HG02798 (cell line): Measurements from ENCODE around the gene CEP350.

ENCODE experiments used
- ATAC-seq: cut with Tn5 transposase; IDR thresholded peaks from one replicate; pipeline ENCODE4 v1.9.1; 2021; ENCODE audit warnings: mild to moderate bottlenecking; ENCODE audit not compliant: unreplicated experiment, poor library complexity

Gene CEP350

DNA sequence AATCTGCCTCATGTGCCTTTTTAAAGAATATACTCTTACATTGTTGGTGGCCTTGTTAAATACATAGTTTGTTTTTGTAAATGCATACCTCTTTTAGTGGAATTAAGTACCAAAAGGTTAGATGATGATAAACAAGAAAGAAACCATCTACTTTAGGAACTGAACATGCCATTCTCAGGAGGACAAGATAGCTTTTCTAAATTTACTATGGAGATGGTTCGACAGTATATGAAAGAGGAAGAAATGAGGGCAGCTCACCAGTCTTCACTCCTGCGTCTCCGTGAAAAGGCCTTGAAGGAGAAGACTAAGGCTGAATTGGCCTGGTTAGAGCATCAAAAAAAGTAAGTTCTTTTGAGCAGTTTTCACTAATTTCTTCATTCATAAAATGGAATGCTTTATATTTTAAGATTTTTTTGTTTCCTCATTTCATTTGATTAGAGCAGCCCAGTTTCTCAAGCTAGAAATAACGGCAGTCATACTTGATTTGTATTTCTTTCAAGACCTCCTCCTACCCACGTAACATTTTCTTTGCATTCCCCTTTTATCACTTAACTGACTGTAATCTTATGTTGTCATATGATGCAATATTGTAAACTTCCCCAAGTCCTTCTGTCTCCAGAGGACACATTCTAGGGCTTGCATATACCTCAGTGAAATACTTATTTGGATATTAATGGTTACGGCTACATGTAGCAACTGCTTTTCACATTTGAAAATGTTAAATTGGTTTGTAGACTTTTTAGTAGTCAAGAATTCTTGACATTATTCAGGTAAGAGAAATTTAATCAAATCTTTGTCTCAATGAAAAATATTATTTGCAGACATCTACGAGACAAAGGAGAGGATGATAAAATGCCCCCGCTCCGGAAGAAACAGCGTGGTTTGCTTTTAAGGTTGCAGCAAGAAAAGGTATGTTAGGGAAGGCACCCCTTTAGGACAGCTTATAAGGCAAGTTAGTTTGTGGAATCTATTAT lies 99.3 kb downstream of the CEP350 start:
- ATAC-seq = no peak

- ATAC-seq = no peak
These were observed 103.3 kb downstream of the CEP350 start for GRCh38 chr1:180057883-180058396.

- ATAC-seq = no peak
These were observed 106.4 kb downstream of the CEP350 start for GRCh38 chr1:180061019-180061418.

- ATAC-seq = no peak
These were observed 107.9 kb downstream of the CEP350 start for GRCh38 chr1:180062452-180062971.

DNA sequence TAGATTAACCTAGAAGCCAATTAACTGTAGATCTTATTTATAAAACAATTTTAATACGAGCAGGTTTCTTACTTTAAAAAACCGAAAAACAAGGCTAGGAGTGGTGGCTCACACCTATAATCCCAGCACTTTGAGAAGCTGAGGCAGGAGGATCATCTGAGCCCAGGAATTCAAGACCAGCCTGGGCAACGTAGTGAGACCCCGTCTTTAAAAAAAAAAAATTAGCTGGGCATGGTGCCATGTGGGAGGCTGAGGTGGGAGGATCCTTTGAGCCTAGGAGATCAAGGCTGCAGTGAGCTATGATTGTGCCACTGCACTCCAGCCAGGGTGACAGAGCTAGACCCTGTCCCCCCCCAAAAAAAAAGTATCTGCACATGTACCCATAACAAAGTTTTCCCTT lies 110.8 kb downstream of the CEP350 start:
- no peak for ATAC-seq

DNA sequence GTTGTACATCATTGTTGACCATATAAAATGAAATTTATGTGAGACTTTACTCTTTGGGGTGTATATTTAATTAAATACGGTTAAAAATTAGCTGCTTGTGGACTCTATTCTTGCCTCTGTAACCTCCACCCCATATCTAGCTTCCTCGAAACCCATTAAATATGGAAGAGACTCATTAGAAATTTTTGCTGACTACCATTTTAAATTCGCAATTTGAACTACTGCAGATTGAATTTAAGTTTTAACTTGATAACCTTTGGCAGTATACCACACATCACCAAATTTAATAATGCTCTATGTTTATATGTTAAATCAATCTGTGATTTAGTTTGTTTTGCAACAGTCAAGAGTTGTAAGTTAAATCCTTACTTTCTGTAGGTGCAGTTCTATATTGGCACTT lies 111.5 kb downstream of the CEP350 start:
- no peak for ATAC-seq

GRCh38 chr1:180070286-180070685 lies 115.7 kb downstream of the CEP350 start:
- ATAC-seq = no peak

- ATAC-seq = no peak
These were observed 117.1 kb downstream of the CEP350 start for GRCh38 chr1:180071759-180072158.

DNA sequence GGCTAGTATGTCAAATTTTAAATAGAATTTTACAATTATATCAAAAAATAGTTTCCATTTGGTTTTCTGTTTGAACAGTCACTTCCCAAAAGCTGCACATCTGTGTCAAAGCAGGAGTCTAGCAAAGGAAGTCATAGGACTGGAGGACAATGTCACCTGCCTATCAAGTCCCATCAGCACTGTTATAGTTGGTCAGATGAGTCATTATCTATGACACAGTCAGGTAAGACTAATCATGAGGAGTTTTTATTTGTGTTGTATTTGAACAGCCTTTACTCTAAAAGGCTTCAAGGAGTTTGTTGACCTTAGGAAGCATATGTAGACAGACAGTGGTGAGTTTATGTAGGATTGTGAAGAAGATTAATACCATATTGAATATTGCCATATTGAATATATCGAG lies 125.8 kb downstream of the CEP350 start:
- no peak for ATAC-seq

DNA sequence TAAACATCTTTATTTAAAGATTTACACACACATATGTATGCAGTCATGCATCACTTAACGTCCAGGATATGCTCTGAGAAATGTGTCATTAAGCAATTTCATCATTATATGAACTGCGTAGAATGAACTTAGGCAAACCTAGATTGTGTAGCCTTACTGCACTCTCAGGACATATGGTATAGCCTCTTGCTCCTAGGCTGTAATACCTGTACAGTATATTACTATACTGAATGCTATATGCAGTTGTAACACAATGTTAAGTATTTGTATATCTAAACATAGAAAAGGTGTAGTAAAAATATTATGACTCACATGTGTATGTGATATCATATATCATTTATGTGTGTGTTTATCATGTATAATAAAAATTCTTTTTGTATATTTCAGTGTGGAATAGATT lies 126.9 kb downstream of the CEP350 start:
- ATAC-seq = no peak

- ATAC-seq = no peak
These were observed 128.6 kb downstream of the CEP350 start for GRCh38 chr1:180083164-180083563.

- no peak for ATAC-seq
These were observed 130.3 kb downstream of the CEP350 start for GRCh38 chr1:180084867-180085266.

DNA sequence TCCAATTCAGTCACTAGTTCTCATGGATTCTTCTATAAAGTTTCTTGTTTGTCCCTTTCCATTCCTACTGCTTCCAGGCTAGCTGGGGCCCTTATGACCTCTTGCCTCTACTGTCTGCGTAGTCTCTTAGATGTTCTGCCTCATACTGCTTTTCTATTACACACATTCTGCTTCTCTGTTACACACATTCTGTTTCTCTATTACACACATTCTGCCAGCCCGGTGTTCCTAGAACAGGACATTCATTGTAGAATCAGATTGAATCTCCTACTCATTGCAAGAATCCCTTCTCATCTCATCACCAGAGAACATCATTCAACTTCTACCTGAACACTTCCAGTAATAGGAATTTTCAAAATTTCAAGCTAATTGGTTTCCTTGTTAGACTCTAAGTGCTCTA lies 130.7 kb downstream of the CEP350 start:
- ATAC-seq = no peak

GRCh38 chr1:180092931-180093650 lies 138.5 kb downstream of the CEP350 start:
- no peak for ATAC-seq

DNA sequence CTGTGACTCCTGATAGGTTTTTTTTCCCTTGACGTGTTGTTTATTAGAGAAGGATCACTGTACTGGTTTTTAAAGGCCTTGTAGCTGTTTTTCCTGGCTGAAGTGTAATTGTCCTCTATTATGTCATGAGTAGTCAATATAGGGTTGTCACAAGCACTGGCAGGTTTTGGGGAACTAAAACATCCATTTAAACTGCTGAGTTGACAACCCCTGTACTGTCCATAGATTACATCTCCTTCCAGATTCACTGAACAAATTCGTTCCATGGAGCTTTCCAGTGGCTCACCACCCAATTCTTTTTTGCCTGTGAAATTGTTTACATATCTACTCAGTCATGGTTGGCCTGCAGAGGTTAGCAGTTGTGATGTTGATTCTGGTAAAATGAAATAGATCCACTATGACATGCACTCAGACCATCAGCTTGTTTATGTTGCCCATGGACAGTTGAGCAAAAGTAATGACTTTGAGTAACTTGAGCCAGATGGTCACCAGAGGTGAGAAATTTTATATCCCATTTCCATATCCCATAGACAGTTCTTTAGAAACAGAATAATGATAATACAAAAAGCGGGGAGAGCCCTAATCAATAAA lies 140.2 kb downstream of the CEP350 start:
- ATAC-seq = no peak

- no peak for ATAC-seq
These were observed 142.1 kb downstream of the CEP350 start for GRCh38 chr1:180096584-180097325.

GRCh38 chr1:180097326-180097605 lies 142.7 kb downstream of the CEP350 start:
- ATAC-seq = no peak

- no peak for ATAC-seq
These were observed 146.8 kb downstream of the CEP350 start for GRCh38 chr1:180101411-180101810.

- no peak for ATAC-seq
These were observed 149.2 kb downstream of the CEP350 start for GRCh38 chr1:180103819-180104218.

- ATAC-seq = no peak
These were observed 157.5 kb downstream of the CEP350 start for GRCh38 chr1:180112091-180112490.
